GM19324 (cell line): ENCODE results near the gene ICAM2.
"Not testable (repeated sequence)": the region's sequence is repeated elsewhere in the genome, so short reads cannot be mapped to it uniquely, and the experiment has no call there.

Experiments
- ATAC-seq: cut with Tn5 transposase; IDR thresholded peaks from one replicate; pipeline ENCODE4 v1.9.1; 2021; ENCODE audit warnings: mild to moderate bottlenecking, moderate library complexity; ENCODE audit not compliant: unreplicated experiment, low FRiP score

The ICAM2 gene

GRCh38 chr17:64015447-64015846, 5.0 kb downstream of the ICAM2 start:
- no peak for ATAC-seq

GRCh38 chr17:64009571-64010402, 10.6 kb downstream of the ICAM2 start:
- ATAC-seq: no peak

GRCh38 chr17:64008830-64009229, 11.6 kb downstream of the ICAM2 start:
- no peak for ATAC-seq

- ATAC-seq: no peak
Observed at GRCh38 chr17:64008346-64008745, 12.1 kb downstream of the ICAM2 start.

DNA sequence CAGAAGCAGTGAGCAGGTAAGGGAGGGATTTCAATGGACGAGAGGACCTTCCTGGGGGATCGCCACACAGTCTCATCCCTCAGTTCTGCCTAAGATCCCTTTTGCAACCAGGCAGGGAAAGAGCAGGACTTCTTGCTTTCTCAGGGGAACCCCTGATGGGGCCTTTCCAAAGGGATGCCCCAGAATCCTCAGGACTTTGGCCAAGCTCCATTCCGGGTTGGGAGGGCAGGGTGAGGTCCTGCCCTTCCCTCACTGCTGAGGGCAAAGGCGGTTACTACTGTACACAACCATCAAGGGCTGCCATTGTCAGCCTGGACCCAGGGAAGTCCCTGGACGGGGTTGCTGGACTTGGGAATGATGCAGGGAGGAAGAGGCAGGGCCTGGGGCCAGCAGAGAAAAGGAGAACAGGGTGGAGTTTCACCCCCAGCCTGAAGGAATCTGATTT, 12.6 kb downstream of the ICAM2 start:
- no peak for ATAC-seq

GRCh38 chr17:64007089-64007837, 13.2 kb downstream of the ICAM2 start:
- not testable (repeated sequence) for ATAC-seq

DNA sequence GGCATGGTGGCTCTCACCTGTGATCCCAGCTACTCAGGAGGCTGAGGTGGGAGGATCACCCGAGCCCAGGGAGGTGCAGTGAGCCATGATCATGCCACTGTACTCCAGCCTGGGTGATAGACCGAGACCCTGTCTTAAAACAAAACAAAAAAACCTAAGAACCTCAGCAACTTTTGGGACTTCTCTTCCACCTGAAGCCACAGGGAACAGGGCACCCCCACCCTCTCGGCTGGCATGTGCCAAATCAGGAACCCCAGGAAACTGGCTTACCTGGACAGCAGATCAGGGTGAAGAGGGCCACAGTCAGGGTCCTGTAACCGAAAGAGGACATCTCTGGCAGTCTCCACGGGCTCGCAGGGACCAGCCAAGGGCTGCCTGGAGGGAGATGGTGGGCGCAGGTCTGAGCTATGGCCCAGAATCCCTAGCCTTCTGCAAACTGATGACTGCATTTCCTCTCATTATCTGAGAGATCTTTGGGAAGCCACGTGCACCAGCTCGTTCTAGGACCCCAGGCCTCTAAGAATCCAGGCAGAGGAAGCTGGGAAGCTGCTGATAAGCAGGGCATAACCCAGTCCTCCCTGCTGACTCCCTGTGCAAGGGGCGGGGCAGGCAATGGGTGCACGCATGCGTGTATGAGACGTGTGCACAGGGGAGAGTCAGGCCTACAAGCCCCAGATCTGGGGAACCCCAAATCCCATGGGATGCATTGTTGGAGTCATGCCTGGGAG, 13.9 kb downstream of the ICAM2 start:
- no peak for ATAC-seq

DNA sequence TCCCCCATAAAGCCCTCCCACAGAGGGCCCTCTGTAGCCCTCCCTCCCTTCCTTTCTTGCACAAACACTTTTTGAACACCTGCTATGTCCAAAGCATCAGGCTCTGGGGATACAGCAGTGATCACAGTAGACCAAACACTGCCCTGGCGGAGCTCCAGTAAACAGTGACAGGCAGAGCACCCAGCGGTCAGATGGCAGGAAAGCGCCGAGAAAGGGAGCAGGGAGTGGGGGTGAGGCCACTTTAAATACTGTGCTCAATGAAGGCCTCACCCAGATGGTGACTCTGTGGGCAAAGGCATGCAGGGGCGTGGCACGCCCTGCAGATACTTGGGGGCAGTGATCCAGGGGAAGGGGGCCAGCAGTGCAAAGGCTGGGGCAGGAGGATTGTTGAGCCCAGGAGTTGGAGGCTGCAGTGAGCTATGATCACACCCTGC, 14.7 kb downstream of the ICAM2 start:
- no peak for ATAC-seq

- no peak for ATAC-seq
Observed at GRCh38 chr17:64004903-64005733, 15.3 kb downstream of the ICAM2 start.

GRCh38 chr17:64004218-64004770, 16.1 kb downstream of the ICAM2 start:
- ATAC-seq: no peak

GRCh38 chr17:64003526-64004121, 16.8 kb downstream of the ICAM2 start:
- no peak for ATAC-seq

DNA sequence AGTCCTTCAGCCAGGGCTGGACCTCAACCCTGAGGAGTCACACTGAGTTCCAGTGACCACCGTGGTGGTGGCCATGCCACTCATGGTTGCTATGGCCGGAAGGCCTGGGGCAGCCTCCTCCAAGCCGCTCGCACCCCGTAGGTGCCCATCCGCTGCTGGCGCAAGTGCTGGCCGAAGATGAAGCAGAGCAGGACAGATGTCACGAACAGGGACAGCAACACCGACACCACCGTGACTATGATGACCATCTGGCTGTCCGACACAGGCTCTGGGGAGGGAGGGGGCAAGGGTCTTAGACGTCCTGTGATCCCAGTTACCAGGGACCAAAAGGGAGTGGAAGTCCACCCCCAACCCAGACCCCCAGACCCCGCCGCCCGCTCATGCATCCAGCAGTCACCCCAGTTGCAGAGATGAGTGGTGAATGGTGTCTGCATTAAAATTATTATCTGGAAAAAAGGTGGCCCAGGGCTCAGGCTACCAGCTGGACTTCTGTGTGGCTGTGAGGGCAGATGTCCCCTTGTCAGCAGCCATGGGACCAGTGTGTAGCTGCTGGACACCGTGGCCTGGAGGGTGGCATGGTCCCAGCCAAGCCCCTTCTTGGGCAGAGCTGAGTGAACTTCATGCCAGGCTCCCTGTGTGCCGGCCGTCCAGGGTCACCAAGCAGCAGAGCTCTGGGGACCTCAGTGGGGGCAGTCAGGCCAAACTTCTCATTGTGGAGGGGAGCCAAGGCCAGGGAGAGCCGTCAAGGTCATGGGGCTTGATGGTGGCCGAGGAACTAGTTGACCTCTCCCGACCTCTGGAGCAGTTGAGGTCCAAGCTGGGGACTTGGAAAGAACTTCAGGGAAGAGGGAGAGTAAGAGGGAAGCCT, 17.5 kb downstream of the ICAM2 start:
- ATAC-seq: no peak

GRCh38 chr17:64001763-64002529, 18.5 kb downstream of the ICAM2 start:
- no peak for ATAC-seq

DNA sequence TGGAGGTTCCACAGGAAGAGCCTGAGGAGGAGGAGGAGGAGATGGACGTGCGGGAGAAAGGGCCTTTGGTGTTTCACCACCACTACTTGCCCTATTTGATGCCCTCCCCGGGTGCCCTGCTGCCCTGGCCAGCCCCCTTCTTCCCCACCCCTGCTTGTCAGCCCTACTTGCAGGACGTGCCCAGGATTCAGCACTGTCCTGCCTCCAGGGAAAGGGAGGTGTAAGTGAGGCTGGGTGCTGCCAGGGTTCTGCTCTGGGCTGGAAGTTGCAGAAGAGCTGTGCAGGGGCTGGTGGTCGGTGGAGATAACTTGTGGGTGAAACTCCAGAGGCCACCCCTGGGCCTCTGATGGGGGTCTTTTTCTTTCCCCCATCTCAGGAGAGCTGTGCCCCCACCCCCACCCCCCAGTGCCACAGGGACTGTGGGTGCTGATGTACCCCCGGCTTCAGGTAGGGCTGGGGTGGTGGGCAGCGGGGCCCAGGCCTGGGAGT, 19.3 kb downstream of the ICAM2 start:
- no peak for ATAC-seq

- no peak for ATAC-seq
Observed at GRCh38 chr17:63999680-64000531, 20.5 kb downstream of the ICAM2 start.

GRCh38 chr17:63998721-63999679, 21.4 kb downstream of the ICAM2 start:
- ATAC-seq: no peak
